Progenitor cell of endocrine pancreas (in vitro differentiated cells): ENCODE data around the gene ICAM1. TPM values are rescaled to one million over a fixed set of nuclear protein-coding genes. Genes with fewer than 3 reads are reported as not detected.
"Not testable (repeated sequence)": the region's sequence is repeated elsewhere in the genome, so short reads cannot be mapped to it uniquely, and the experiment has no call there.

Experiments used
- DNase-seq: peaks from one replicate; pipeline ENCODE4 v3.0.0; 2021; ENCODE audit warnings: low spot score; ENCODE audit not compliant: unreplicated experiment
- H3K27ac Mint-ChIP-seq: 2 replicates; pipeline ENCODE4 v1.8.0; 2021; ENCODE audit warnings: mild to moderate bottlenecking, moderate library complexity, mixed read lengths
- H3K27me3 Mint-ChIP-seq: 2 replicates; pipeline ENCODE4 v1.8.0; 2021; ENCODE audit warnings: mixed read lengths
- H3K36me3 Mint-ChIP-seq: 2 replicates; pipeline ENCODE4 v1.8.0; 2022; ENCODE audit warnings: mixed read lengths; ENCODE audit not compliant: insufficient read depth
- H3K4me1 Mint-ChIP-seq: 2 replicates; pipeline ENCODE4 v1.8.0; 2021; ENCODE audit warnings: low read depth, mixed read lengths
- H3K4me3 Mint-ChIP-seq: 2 replicates; pipeline ENCODE4 v1.8.0; 2021; ENCODE audit warnings: low read depth, mild to moderate bottlenecking, moderate library complexity, mixed read lengths
- H3K9me3 Mint-ChIP-seq: 2 replicates; pipeline ENCODE4 v1.8.0; 2021; ENCODE audit warnings: low read depth, mixed read lengths
- CTCF ChIP-seq: fragments of 200-600 bp; sonication (generic); IDR thresholded peaks from one replicate; pipeline ENCODE4 v1.5.0; 2021; ENCODE audit warnings: antibody characterized with exemption, mild to moderate bottlenecking; ENCODE audit not compliant: unreplicated experiment
- total RNA-seq: library from RNA; stranded (reverse); gene quantifications from 2 replicates; pipeline ENCODE4 v1.2.1, GENCODE V29; 2021

ICAM1 gene
- total RNA-seq, 1 donor from 2014 or later: 0.17 TPM

- peaks cover 50% of the 10 kb centered on the region for H3K27me3 Mint-ChIP-seq
- H3K36me3 Mint-ChIP-seq: no peaks in the 10 kb centered on the region
- H3K27ac Mint-ChIP-seq: no peak overlapping the region
- TF ChIP-seq CTCF: no peak
- H3K9me3 Mint-ChIP-seq: no peaks in the 10 kb centered on the region
- no peaks in the 10 kb centered on the region for H3K4me1 Mint-ChIP-seq
- no peak overlapping the region for H3K4me3 Mint-ChIP-seq
- no peak for DNase-seq
Measured at GRCh38 chr19:10274589-10274988, 3.7 kb downstream of the ICAM1 start.

- Mint-ChIP-seq H3K9me3 (no peaks in the 10 kb centered on the region), H3K4me3 (no peak overlapping the region), H3K27me3 (peaks cover 23% of the 10 kb centered on the region), H3K27ac (no peak overlapping the region), H3K4me1 (no peaks in the 10 kb centered on the region), H3K36me3 (no peaks in the 10 kb centered on the region)
- no peak for TF ChIP-seq CTCF
- DNase-seq: no peak
Measured at GRCh38 chr19:10277795-10278589, 7.1 kb downstream of the ICAM1 start.

- Mint-ChIP-seq H3K4me3 (no peak overlapping the region), H3K27me3 (peaks cover 26% of the 10 kb centered on the region), H3K4me1 (no peaks in the 10 kb centered on the region), H3K9me3 (no peaks in the 10 kb centered on the region), H3K36me3 (no peaks in the 10 kb centered on the region), H3K27ac (no peak overlapping the region)
- TF ChIP-seq CTCF: no peak
- DNase-seq: no peak
Measured at GRCh38 chr19:10278935-10279334, 8.0 kb downstream of the ICAM1 start.

- DNase-seq: no peak
- H3K4me3 Mint-ChIP-seq: no peak overlapping the region
Measured at GRCh38 chr19:10279737-10280442, 9.0 kb downstream of the ICAM1 start.

GRCh38 chr19:10282043-10282442 lies 11.1 kb downstream of the ICAM1 start:
- not testable (repeated sequence) for H3K4me1 Mint-ChIP-seq, H3K36me3 Mint-ChIP-seq, H3K4me3 Mint-ChIP-seq, H3K27ac Mint-ChIP-seq, H3K9me3 Mint-ChIP-seq, DNase-seq
- peaks cover 43% of the 10 kb centered on the region for H3K27me3 Mint-ChIP-seq

More at GRCh38 chr19:10279737-10280442, 9.0 kb downstream of the ICAM1 start:
- Mint-ChIP-seq H3K27me3 (peaks cover 21% of the 10 kb centered on the region), H3K27ac (no peak overlapping the region), H3K36me3 (no peaks in the 10 kb centered on the region), H3K4me1 (no peaks in the 10 kb centered on the region), H3K9me3 (no peaks in the 10 kb centered on the region)
- TF ChIP-seq CTCF: no peak
